ENCODE data around the gene DOCK1.

The DOCK1 gene

GRCh38 chr10:127262606-127263005, 357.4 kb downstream of the DOCK1 start:
- H3K4me3 ChIP-seq (ENCODE audit: low read depth, low read length) = no peak overlapping the region
- no peak for TF ChIP-seq CTCF (IDR thresholded peaks at IDR 0.05; ENCODE audit: control insufficient read depth, extremely low read depth, insufficient read depth)
- no peak for DNase-seq (ENCODE audit: low read depth)

- no peak for DNase-seq (ENCODE audit: low read depth)
- H3K4me3 ChIP-seq (ENCODE audit: low read depth, low read length) = no peak overlapping the region
- TF ChIP-seq CTCF (IDR thresholded peaks at IDR 0.05; ENCODE audit: control insufficient read depth, extremely low read depth, insufficient read depth) = no peak
These were observed 360.1 kb downstream of the DOCK1 start for GRCh38 chr10:127265288-127265687.

GRCh38 chr10:127266431-127266830, 361.2 kb downstream of the DOCK1 start:
- no peak overlapping the region for H3K4me3 ChIP-seq (ENCODE audit: low read depth, low read length)
- TF ChIP-seq CTCF (IDR thresholded peaks at IDR 0.05; ENCODE audit: control insufficient read depth, extremely low read depth, insufficient read depth) = no peak
- no peak for DNase-seq (ENCODE audit: low read depth)

GRCh38 chr10:127267442-127267841, 362.2 kb downstream of the DOCK1 start:
- TF ChIP-seq CTCF (IDR thresholded peaks at IDR 0.05; ENCODE audit: control insufficient read depth, extremely low read depth, insufficient read depth) = no peak
- H3K4me3 ChIP-seq (ENCODE audit: low read depth, low read length) = no peak overlapping the region
- no peak for DNase-seq (ENCODE audit: low read depth)

GRCh38 chr10:127272076-127272475, 366.8 kb downstream of the DOCK1 start:
- no peak for DNase-seq (ENCODE audit: low read depth)
- no peak for TF ChIP-seq CTCF (IDR thresholded peaks at IDR 0.05; ENCODE audit: control insufficient read depth, extremely low read depth, insufficient read depth)
- H3K4me3 ChIP-seq (ENCODE audit: low read depth, low read length) = no peak overlapping the region

GRCh38 chr10:127275272-127275671, 370.0 kb downstream of the DOCK1 start:
- no peak for DNase-seq (ENCODE audit: low read depth)
- no peak overlapping the region for H3K4me3 ChIP-seq (ENCODE audit: low read depth, low read length)
- TF ChIP-seq CTCF (IDR thresholded peaks at IDR 0.05; ENCODE audit: control insufficient read depth, extremely low read depth, insufficient read depth) = no peak

- no peak for DNase-seq (ENCODE audit: low read depth)
- no peak for TF ChIP-seq CTCF (IDR thresholded peaks at IDR 0.05; ENCODE audit: control insufficient read depth, extremely low read depth, insufficient read depth)
- H3K4me3 ChIP-seq (ENCODE audit: low read depth, low read length) = no peak overlapping the region
These were observed 370.7 kb downstream of the DOCK1 start for GRCh38 chr10:127275793-127276450.

Data from LNCaP clone FGC (cell line).